Germinal center (tissue), 1 donor: ENCODE results near the gene STX5.
"Not testable (repeated sequence)": the region's sequence is repeated elsewhere in the genome, so short reads cannot be mapped to it uniquely, and the experiment has no call there.

Source experiments
- DNase-seq: peaks from one replicate; pipeline ENCODE4 v3.0.0; 2012; ENCODE audit warnings: mixed read lengths, low spot score

Gene STX5

DNA sequence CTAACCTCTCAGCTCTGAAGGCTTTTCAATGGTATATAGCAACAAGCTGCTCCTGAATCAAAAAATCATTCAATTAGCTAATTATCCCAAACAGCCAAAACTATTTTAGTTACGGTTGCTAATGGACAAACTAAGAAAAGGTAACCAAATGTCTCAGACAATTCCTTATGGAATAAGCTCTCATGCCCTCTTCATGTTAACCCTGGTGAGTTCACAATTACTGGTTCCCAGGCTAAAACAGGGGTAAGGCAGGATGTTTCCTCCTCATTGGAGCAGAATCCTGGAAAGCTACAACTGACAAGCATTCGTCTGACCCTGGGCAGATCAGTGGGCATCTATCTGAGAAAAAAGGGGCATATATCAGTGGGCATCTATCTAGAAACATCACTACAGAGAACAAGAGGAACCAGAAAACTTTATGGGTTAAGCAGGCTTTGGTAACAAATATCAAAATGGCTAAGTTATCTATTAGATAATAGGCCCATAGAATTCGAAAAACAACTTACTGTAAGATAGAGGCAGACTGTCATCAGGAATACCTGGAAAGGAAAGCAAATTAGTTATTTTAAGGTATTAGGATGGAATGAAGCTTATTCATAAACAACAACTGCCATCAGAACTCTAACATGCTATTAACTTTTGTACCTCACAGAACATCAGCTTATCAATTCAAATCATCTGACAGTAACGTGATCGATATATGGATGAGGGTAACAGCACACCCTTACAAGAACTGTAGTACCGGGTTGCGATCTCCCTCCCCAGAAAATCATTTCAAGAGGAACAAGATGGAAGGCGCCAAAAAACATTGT, 22.4 kb upstream of the STX5 start:
- DNase-seq, result no peak

DNA sequence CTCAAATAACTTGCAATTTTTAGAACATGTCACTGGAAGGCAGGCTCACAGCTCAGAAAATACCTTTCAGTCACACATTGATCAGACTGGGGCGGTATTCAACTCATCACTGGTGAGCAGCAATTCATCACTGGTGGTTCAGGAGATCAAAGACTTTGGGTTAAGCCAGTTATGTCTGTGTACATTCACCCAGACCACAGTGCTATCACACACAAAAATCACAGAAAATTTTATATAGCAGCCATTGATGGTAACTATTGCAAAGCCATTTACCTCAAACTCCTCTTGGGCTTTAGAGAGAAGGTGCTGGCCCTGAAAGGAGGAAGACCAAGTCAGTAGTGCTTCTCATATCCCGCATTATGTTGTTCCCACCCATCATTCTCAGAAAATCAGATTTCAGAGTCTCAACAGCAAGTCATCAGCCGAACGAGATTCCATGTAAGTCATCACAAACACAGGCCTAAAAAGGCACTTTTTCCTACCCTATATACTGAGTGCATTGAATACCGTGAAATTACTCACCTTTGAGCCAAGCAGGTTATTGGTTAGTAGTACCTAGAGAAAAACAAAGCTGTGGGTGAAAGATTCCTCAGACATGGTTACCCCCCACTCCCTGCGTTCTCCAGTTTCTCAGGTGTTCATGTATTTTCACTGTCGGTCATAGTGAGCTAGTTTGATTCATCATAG, 21.6 kb upstream of the STX5 start:
- DNase-seq, result no peak

DNA sequence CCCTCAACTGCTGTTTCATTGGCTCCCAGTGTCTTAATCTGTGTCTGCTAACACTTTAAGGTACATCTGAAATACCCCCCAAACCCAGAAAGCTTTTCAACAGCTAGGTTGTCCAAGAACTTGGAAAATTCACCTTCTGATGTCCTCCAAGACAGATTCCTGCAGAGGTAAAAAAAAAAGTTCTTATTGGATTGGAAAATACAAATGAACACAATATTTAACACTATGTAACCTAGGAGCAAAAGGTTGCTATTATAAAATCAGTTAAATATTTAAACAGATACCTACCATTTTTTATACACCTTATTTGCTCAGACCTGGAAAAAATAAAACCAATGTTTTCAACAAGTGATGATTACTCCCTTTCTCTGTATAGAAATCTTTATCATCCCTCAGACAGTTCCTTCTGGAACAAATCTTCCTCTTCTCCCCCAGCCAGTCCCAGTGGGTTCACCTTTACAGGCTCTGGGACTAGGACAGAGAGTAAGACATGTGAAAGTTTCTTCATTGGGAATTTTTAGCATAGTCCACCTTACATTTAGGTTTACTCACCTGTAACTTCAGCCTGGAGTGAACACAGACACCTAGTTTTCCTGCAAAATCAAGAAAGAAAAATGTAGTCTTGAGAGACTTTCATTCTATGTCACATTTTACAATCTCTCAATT, 20.8 kb upstream of the STX5 start:
- no peak for DNase-seq

DNA sequence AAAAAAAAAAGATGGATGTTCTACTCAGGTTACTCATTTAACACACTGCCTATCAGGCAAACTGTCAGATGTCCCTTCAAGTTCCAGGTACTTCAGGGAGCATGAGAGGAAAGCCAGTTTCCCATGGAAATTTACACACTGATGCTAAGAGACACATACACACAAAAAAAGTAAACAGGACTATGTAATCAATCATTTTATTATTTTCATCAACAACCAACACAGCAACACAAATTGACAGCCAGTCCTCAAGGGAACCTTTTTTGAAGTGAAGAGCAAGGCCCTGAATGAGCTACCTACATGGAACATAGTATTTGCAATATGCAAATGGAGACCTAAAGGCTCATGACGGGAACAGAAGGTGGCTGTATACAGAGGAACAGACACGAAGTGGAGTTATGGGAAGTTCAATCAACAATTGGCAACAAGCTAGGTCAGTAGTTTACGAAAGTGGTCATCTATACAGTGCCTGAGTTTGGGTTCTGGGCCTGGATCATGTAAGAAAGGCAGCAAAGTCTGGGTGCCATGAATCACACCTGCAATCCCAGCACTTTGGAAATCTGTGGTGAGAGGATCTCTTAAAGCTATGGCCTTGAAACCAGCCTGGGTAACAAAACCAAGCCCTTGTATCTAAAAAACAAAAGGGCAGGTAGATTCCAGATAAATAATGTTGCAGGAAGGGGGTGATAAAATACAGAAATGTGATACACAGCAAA, 20.1 kb upstream of the STX5 start:
- DNase-seq, result no peak

DNA sequence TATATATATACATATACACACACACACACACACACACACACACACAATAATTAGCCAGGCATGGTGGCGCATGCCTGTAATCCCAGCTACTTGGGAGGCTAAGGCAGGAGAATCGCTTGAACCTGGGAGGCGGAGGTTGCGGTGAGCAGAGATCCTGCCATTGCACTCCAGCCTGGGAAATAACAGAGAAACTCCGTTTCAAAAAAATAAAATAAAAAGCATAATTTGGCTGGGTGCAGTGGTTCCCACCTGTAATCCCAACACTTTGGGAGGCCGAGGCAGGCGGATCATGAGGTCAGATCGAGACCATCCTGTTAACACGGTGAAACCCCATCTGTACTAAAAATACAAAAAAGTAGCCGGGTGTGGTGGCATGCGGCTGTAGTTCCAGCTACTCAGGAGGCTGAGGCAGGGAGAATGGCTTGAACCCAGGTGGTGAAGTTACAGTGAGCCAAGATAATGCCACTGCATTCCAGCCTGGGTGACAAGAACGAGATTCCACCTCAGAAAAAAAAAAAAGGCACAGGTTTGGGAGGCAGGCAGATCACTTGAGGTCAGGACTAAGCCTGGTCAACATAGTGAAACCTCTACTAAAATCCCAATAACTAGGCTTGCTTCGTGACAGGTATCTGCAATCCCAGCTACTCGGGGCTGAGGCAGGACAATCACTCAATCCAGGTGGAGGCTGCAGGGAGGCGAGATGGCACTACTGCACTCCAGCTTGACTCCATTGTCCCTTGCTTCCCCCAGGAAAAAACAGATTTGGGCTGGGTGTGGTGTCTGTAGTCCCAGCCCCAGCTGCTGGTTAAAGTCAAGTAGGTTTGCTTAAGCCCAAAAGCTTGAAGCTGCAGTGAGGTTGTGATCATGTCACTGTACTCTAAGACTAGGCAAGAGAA, 19.3 kb upstream of the STX5 start:
- DNase-seq, result no peak

DNA sequence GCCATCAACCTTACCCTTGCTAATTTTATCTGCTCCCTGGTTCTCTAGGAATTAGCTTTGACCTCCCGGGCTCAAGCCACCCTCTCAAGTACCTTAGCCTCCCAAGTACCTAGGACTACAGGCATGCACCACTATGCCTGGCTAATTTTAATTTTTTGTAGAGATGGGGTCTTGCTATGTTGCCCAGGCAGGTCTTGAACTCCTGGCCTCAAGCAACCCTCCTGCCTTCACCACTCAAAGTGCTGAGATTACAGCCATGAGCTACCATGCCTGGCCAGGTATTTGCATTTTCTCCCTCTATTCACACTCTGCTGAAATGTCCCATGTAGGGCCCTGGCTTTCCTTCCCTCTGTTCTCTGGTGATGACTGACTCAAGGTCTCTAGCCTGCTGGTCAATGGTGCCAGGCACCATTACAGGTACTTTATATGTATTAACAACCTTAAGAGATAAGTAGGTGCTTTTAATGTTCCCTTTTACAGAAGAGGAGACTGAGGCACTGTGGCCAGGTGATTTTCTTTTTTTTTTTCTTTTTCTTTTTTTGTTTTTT, 16.0 kb upstream of the STX5 start:
- no peak for DNase-seq

DNA sequence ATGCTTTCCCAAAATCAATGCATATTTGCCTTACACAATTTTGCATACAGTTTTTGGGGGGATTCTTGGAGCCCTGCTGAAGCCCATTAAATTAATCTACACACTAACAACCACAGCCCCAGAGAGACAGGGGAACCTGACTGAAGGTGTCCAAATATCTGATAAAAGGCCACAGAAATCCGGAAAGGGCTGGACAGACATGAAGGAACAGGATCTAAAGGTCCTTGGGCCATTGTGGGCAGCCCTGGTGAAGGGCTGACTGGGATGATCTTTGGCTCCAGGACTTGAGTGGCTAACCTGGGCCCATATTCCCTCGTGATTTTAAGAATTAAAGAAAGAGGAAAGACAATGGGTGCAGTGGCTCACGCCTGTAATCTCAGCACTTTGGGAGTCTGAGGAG, 14.3 kb upstream of the STX5 start:
- DNase-seq, result no peak

DNA sequence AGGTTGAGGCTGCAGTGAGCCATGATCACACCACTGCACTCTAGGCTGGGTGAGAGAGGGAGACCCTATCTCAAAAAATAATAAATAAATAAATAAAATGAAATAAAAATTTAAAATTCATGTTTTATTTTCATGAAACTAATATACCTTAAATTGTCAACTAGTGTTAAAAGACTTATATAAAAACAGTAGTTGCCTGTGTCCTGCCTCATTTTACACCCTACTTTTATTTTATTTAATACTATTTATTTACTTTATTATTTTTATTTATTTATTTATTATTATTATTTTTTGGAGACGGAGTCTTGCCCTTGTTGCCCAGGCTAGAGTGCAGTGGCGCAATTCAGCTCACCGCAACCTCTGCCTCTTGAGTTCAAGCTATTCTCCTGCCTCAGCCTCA, 12.3 kb upstream of the STX5 start:
- DNase-seq, result no peak

DNA sequence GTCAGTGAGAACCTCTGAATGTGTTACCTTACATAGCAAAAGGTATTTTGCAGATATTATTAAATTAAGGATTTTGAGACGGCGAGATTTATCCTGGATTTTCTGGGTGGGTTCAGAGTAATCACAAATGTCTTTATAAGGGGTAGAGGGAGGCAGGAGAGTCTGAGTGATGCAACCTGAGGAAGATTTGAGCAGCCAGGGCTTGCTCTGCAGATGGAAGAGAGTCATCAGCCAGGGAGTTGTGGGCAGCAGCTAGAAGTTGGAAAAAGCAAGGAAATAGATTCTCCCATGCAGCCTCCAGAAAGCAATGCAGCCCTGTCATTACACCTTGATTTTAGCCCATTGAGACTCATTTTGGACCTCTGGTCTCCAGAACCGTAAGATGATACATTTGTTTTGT, 11.6 kb upstream of the STX5 start:
- DNase-seq, result no peak

DNA sequence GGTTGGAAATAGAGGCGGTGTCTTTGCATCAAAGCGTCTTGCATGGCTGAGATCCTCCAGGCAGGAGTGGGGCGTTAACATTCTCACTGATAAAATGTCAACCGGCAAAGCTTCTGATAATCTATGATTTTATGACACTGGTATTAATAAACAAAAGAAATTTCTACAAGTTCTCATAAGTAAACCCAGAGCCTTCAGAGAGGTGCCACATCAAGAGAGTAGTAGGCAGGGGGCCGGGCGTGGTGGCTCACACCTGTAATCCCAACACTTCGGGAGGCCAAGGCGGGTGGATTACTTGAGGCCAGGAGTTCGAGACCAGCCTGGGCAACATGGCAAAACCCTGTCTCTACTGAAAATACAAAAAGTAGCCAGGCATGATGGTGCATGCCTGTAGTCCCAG, 11.0 kb upstream of the STX5 start:
- not testable (repeated sequence) for DNase-seq

DNA sequence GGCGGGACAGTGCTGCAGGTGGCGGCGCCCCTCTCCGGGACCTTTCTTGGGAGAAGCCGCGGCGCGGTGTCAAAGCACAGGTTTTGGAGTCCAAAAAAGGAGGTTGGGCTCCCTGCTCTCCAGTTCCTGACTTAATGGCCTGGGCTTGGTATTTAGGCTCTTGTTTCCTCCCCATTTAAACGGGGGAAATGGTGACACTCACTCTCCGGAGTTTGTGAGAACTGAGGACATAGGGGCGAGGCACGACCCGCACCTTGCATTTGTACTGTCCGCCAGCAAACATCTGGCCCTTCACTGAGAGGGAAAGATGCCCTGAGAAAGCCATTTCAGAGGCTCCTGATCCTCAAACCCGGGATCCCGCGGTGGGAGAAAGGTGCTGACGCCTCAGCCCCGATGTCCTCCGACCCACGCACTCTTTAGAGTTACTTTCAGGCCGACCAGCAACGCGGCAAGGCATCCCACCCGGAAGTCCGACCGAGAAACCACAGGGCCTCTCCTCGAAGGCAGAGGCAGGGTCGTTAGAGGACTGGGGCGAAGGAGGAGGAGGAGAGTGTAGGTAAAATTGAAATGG, 10.4 kb upstream of the STX5 start:
- peak; percentile 28 for DNase-seq

DNA sequence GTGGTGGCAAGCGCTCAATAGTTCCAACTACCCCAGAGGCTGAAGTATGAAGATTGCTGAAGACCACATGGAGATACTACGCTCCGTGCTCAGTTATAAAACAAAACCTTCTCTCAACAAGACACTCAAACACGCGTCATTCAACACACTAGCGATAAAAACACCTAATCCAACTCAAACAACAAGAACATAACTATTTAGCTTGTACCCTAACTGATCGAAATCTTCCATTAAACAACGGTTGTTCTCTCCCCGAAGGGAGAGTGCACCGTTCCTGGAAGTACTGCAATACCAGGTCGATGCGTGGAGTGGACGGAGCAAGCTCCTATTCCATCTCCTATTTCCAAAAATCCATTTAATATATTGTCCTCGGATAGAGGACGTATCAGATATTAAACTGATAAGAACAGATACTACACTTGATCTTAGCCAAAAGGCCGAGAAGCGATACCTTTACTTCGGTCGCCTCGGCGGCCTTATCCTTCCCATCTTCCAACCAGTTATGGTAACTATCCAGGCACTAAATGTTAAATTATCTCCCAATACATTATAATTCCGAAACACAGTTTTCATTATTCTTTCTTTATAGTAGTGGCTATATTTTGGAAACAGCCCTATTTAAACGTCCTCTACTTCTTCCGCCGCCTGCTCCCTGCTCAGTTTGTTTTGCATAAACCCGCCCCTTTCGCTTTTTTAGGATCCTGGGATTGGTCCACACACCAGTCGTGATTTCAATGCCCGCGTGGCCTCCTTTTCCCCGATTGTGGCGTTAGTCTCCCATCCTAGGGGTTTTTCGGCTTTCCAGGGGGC, 9.7 kb upstream of the STX5 start:
- DNase-seq, result peak; percentile 95

DNA sequence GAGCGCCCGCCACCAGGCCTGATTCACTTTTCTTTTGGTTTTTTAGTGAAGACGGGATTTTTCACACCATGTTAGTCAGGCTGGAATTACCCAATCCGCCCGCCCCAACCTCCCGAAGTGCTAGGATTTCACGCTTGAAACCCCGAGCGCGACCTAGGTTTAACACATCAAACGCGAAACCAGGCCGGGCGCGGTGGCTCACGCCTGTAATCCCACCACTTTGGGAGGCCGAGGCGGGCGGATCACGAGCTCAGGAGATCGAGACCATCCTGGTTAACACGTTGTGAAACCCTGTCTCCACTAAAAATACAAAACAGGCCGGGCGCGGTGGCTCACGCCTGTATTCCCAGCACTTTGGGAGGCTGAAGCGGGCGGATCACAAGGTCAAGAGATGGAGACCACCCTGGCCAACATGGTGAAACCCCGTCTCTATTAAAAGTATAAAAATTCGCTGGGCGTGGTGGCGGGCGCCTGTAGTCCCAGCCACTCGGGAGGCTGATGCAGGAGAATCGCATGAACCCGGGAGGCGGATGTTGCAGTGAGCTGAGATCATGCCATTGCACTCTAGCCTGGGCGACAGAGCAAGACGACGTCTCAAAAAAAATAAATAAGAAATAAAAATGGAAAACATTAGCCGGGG, 9.0 kb upstream of the STX5 start:
- peak; percentile 24 for DNase-seq

DNA sequence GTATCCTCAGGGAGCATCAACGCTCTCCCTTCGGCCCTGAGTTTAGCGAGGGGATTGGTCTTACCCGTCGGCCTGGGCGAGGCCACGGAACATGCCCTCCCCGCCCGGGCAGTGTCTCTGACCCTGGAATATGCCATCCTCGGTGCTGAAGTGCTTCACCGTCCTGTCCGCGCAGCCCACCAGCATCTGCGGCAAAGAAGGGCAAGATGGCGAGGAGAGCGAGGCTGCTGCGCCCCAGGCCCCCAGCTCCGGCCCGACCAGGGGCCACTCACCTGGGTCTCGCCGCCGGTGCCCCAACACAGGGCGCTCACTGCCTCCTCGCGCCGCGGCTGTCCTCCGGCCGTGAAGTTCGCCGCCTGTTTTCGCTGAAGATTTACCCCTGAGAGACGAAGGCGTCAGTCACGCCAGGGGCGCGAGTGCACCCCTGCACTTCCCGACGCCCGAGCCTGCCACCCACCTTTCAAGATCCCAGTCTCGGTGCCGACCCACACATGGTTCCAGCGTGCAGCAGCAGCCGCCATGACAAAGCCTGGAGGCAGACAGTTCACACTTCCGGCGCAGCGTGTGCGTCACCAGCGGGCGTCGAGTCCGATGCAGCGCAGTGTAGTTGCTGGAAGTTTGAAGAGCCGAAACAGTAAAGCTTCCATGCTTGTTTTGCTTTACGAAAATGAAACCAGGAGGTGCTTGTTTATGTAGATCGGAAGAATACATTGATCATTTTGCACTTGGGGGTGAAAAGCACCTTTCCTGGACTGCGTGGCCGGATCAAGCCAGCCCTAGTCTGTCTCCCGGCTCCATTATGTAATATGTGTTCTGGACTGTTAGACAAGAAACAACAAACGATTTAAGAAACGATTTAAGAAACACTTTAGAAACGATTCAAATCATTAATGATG, 7.4 kb upstream of the STX5 start, which contains the start of gene WDR74:
TSS of gene WDR74 (minus strand) at position 541 of the 896 bp plus-strand sequence. CDS start at position 521, 20 bp downstream.
- peak; percentile 89 for DNase-seq

DNA sequence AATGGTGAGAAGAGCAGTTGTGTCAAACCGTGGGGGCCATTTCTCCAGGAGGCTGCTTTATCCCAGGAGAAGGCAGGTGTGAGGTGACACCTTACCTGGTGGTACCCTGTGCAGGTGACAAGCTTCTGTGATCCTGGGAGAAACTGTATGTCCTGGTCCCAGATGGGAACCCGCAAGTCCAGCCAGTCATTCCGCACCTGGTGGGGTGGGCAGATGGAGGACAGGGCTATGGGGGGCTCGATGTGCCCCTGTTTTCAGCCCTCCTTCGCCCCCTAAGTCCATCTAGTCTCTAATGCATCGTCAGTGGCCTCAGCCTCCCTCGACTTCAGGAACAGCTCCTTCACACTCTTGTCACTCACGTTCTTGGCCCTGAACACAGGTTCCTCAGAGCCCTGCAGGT, 3.5 kb upstream of the STX5 start:
- DNase-seq, result no peak

DNA sequence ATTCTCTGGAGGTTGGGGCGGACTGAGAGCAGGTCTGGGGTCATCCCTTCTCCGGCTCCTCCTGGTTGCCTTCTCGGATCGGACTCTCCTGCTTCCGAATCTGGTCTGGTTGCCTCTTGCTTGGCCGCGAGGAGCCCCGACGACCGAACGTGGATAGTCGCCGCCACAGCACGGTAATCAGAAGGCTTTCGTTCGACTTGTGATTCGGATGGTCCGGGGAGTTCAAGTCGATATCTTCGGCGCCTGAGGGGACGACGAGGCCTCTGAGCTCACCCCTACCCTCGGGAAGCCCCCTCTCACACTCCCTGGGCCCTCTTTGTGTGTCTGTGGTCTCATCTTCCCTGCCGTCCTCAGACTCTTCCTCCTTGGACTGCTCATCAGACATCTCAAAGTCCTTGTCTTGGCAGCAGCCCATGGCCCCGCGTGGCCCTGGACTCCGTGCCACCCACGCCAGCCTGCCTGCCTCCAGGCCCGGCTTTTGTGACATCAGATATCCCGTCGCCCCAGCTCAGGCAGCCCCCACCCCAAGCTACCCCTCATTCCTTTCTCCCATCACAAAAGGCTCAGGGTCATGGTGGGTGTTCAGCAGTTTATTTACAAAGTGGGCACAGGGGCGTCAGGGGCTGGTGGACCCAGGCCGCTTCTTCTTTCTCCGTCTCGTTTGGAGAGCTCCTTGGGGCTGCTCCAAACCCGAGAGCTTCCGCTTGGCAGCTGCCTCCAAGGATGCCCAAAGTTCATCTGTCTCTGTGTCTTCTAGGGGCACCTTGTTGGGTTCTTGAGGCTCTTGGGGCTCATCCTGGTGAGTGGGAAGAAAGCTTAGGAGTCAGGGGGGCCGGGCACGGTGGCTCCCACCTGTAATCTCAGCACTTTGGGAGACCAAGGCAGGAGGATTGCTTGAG, 734 bp upstream of the STX5 start, which contains the start of gene TEX54:
TSS of gene TEX54 (minus strand) at position 506 of the 899 bp plus-strand sequence.
- no peak for DNase-seq

DNA sequence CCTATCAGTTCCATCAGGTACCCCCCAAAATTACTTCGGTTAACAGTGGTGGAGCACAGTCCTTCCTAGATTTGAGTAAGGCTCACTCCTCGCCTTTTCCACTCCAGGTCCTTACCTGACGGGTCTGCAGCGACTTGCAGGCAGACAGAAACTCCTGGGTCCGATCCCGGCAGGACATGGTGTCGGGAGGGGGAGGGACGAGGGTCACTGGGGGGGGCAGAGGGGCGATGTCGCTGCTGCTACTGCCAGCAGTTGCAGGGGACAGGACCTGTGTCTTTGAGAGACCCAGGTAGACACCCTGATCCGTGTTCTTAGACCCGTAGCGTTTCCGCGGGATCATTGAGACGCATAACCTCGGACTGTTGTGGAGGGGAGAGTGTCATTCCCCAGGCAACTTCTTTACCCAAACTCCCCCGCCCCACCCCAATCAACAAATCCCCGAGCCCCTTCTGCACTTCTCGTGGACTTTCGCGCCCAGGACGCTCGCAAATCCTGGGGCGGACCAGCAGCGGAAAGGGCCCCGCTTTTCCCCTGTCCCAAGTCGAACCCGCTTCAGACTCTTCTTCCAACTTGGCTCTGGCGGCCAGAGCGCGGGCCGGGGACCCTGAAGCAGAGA, 839 bp downstream of the STX5 start:
- peak; percentile 51 for DNase-seq
